Measurements from ENCODE around the gene CYP11A1.
"Not testable (repeated sequence)": the region's sequence is repeated elsewhere in the genome, so short reads cannot be mapped to it uniquely, and the experiment has no call there.

The CYP11A1 gene

GRCh38 chr15:74373056-74373650, 5.7 kb upstream of the CYP11A1 start:
- DNase-seq = no peak

- no peak for DNase-seq
Observed at GRCh38 chr15:74370471-74370870, 3.0 kb upstream of the CYP11A1 start.

GRCh38 chr15:74369756-74370155, 2.3 kb upstream of the CYP11A1 start:
- no peak for DNase-seq

GRCh38 chr15:74369084-74369745, 1.8 kb upstream of the CYP11A1 start:
- DNase-seq = no peak

GRCh38 chr15:74368121-74368520, 675 bp upstream of the CYP11A1 start:
- no peak for DNase-seq

GRCh38 chr15:74365598-74366445, 1.6 kb downstream of the CYP11A1 start:
- DNase-seq = no peak

- DNase-seq = no peak
Observed at GRCh38 chr15:74364936-74365597, 2.4 kb downstream of the CYP11A1 start.

GRCh38 chr15:74362482-74362881, 5.0 kb downstream of the CYP11A1 start:
- DNase-seq = no peak

GRCh38 chr15:74360855-74361254, 6.6 kb downstream of the CYP11A1 start:
- DNase-seq = not testable (repeated sequence)

GRCh38 chr15:74359376-74359775, 8.1 kb downstream of the CYP11A1 start:
- not testable (repeated sequence) for DNase-seq

- not testable (repeated sequence) for DNase-seq
Observed at GRCh38 chr15:74357514-74357913, 9.9 kb downstream of the CYP11A1 start.

GRCh38 chr15:74356050-74356449, 11.4 kb downstream of the CYP11A1 start:
- DNase-seq = not testable (repeated sequence)

GRCh38 chr15:74353992-74354391, 13.5 kb downstream of the CYP11A1 start:
- DNase-seq = not testable (repeated sequence)

- no peak for DNase-seq
Observed at GRCh38 chr15:74352393-74352910, 15.0 kb downstream of the CYP11A1 start.

- DNase-seq = no peak
Observed at GRCh38 chr15:74351670-74352069, 15.8 kb downstream of the CYP11A1 start.

GRCh38 chr15:74350295-74351275, 16.9 kb downstream of the CYP11A1 start:
- no peak for DNase-seq

- DNase-seq = no peak
Observed at GRCh38 chr15:74349241-74349778, 18.1 kb downstream of the CYP11A1 start.

GRCh38 chr15:74347757-74348250, 19.6 kb downstream of the CYP11A1 start:
- DNase-seq = no peak

GRCh38 chr15:74345051-74345450, 22.4 kb downstream of the CYP11A1 start:
- DNase-seq = no peak

- DNase-seq = no peak
Observed at GRCh38 chr15:74343797-74344127, 23.7 kb downstream of the CYP11A1 start.

- no peak for DNase-seq
Observed at GRCh38 chr15:74343127-74343796, 24.2 kb downstream of the CYP11A1 start.

Data from NCI-H1930 (cell line).